DMS79 treated with DMSO at 0.1 percent for 48 hours (cell line): Measurements from ENCODE around the gene CD46.
"Not testable (repeated sequence)": the region's sequence is repeated elsewhere in the genome, so short reads cannot be mapped to it uniquely, and the experiment has no call there.

Experiments used
- DNase-seq: peaks from one replicate; lab custom pipeline; 2025; lab: John Stamatoyannopoulos, UW

The CD46 gene

DNA sequence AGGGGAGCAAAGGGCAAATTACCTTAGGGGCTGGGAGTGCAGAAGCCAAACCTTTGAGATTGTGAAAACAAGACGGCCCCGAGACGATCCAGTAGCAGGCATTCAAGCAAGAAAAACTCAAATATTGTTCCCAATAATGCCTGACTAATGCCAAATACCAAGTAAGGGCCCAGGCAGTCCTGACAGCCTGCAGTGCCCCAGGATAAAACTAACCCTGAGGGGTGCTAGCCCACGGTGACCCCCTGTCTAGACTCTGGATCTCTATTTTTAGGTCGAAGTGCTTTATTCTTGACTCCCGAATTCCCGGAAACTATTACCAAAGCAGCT, 428 bp upstream of the CD46 start:
- not testable (repeated sequence) for DNase-seq

DNA sequence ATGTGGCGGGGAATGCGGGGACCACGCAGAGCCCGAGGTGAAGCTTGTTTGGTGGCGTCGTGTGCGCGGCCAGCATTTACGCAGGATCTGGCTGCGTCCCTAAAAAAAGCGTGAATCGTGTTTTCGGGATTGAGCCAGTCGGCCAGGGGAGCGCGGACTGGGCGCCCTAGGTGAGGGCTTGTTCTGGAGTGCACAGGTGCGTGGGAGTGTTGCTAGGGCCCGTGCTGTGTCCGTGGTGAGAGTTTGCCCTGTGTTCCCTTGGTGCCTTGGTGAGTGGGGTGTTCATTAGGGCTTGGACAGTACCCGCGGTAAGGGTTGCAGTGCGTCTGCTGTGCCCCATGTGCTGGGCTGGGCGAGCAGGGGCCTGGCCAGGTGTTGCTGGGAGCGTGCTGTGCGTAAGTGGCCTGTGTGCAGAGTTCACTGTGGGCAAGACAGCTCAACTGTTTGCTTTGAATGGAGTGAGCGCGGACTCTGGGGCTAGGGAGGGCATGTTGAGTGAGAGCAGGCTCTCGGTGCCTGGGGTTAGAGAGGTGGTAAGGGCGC, 673 bp downstream of the CD46 start:
- peak; percentile 27 for DNase-seq

DNA sequence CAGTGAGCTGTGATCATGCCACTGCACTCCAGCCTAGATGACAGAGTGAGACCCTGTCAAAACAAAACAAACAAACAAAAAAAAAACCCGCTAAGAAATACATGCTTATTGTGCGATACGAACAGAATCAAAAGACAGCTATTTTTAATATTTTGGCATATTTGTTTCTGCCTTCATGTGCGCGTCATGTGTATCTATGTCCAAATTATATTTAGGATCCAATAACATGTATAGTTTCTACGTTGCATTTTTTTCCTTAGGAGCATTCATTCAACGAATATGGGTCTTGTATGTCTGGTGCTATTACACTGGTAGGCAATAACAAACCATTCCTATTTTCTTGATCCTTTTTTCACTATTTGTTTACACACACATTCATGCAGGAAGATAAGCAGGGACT, 1.8 kb downstream of the CD46 start:
- no peak for DNase-seq

DNA sequence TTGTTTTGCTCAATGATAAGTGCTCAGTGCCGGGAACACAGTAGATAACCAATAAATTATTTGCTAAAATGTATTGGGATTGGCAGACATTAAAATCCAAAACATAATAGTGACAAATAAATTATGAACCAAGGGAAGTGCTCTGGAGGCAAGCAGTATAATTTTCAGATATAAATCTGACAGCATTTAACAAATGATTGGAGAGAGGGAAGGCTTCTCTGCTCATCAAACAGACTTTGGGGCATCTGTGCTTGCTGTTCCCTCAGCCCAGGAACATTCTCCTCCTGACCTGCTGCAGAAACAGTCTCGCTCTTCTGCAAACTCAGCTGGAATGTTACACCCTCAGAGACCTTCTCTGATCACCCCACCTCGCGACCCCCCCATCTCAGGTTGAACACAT, 2.2 kb downstream of the CD46 start:
- DNase-seq, result no peak

DNA sequence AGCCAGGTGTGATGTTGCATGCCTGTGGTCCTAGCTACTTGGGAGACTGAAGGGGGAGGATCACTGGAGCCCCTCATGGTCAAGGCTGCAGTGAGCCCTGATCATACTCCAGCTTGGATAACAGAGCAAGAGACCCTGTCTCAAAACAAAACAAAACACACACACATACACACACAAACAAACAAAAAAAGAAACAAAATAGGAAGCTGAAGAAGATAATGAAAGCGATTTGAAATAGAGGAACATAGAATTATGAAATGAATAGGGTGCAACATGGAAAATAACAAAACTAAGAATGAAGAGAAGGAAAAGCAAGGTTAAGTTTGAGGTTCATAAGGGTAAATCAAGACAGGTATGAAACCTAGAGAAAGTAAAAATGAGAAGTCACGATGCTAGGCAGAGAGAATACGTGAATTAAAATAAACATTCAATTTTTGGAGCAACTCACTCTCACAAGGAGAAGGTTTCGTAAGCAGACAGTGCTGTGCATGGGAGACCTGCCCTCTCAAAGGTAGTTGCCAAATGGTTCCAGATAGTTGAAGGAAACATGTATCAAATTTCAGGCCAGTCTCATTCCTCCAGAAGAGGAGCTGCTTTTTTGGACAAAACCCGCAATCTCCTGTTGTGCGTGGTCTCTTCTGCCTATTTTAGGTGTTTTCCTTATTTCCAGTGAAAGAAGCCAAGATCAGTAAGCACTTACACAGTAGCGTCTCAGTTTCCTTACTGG, 3.3 kb downstream of the CD46 start:
- DNase-seq, result peak; percentile 14

DNA sequence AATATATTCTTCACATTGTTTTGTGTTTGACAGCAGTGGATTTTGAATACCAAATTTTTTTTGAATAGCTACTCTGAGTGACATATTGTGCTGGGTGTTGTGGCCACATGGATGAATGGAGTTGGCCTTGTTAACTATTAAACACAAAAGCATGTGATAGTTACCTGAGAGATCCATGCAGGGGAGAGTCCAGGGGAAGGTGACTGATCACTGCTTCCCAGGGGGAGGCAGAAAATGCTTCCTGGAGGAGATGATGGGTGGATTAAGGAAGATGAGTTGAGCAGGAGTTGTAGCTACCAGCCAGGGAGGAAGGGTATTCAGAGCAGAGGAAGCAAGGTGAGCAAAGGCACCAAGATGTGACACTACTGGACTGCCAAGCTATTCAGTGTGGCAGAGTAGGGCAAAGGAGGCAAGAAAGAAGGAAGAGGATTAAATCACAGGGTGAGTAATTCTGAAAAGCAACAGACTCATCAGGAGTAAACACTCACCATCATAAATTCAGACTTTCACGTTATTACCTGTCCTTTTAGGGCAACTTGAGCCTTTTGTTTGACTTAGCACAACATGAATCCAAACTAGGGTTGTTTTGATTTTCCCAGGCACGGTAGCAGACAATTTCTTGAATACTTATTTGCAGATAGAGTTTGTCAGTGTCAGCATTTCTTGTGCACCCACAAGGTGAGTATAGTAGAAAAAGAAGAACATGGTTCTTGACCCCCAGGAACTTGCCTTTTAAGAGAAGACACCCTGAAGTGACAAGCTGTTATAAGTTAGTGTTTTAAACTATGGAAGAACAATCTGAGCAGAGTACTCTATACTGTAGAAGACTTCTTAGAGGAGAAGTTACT, 4.2 kb downstream of the CD46 start:
- no peak for DNase-seq

DNA sequence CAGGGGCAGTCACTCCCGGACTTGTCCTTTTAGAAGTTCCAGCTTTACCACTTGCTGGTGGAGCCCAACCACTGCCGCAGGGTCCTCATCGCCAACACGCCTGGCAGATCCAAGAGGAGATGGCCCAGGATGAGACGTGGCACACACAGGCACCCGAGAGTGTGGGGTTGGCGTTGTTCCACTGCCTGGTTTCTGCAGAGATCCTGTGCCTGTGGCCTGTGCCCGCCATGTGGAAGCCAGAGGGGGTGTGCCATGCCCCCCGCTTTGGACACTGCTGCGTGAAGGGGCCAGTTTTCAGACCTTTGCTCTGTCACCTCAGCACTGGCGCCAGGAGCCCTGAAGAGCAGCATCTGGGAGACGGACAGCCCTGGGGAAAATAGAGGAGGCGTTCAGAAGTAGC, 10.8 kb downstream of the CD46 start:
- DNase-seq, result no peak

DNA sequence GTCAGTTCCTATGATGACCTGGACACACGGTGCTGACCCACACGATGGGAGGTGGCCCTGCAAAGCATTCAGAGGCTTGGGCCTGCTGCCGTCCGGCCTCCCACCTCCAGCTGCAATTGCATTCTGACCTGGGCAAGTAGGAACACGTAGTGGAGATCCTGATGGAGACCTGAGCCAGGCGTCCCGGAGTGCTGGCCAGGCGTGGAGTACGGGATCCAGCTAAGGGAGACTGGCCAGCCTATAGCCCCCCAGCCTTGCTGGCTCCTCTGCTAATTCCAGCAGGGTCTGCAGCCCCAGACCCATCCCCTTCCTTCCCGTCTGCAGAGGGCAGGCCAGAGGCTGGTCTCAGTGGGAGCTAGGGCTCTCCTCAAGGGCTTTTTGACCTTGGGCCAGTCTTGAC, 11.2 kb downstream of the CD46 start:
- DNase-seq, result no peak

DNA sequence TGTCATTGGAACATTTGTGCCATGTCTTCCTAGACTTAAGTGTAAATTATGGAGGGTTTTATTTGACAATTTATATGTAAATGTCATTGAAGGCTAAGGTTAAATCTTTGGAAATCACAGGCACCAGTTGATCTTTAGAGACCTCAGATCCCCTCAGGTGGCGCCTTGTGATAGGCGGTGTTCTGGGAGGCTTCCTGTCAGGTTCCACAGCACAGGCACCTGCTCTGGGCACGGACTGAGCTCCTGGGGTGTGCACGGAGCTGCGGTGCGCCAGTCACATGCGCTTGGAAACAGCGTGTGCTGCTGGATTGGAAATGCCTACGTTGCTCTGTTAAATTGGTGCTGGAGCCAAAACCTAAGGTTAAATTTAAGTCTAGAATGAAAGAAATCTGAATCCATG, 12.1 kb downstream of the CD46 start:
- DNase-seq, result no peak

DNA sequence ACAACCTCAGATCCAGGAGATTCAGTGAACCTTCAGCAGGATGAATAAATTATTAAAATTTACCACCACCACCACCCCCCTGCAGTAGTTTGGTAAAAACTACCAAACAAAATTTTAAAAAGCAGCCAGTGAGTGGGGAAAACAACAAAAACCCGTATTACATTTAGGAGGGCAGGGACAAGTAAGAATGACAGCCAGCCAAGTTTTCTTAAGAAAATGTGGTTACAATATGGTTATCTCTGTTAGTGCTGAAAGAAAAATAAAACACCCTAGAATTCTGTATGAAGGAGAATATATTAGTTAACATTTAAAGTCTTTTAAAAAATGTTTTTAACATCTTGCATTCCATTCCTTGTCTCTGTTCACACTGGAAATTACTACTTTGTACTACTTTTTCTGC, 14.7 kb downstream of the CD46 start:
- DNase-seq, result no peak

DNA sequence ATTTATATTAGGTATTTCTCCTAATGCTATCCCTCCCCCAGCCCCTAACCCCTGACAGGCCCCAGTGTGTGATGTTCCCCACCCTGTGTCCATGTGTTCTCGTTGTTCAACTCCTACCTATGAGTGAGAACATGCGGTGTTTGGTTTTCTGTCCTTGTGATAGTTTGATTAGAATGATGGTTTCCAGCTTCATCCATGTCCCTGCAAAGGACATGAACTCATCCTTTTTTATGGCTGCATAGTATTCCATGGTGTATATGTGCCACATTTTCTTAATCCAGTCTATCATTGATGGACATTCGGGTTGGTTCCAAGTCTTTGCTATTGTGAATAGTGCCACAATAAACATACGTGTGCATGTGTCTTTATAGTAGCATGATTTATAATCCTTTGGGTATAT, 18.7 kb downstream of the CD46 start:
- not testable (repeated sequence) for DNase-seq

DNA sequence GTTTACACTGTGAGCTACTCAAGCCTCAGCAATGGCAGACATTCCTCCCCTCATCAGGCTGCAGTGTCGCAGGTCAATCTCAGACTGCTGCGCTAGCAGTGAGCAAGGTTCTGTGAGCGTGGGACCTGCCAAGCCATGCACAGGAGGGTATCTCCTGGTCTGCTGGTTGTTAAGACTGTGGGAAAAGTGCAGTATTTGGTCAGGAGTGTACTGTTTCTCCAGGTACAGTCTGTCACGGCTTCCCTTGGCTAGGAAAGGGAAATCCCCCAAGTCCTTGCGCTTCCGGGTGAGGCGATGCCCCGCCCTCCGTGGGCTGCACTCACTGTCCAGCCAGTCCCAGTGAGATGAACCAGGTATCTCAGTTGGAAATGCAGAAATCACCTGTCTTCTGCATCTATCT, 24.2 kb downstream of the CD46 start:
- DNase-seq, result not testable (repeated sequence)

DNA sequence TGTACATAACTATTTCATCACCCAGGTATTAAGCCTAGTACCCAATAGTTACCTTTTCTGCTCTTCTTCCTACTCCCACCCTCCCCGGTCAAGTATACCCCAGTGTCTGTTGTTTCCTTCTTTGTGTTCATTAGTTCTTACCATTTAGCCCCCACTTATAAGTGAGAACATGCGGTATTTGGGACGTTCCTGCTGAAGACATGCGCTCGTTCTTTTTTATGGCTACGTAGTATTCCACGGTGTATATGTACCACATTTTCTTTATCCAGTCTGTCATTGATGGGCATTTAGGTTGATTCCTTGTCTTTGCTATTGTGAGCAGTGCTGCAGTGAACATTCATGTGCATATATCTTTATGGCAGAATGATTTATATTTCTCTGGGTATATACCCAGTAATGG, 25.6 kb downstream of the CD46 start:
- DNase-seq, result not testable (repeated sequence)

DNA sequence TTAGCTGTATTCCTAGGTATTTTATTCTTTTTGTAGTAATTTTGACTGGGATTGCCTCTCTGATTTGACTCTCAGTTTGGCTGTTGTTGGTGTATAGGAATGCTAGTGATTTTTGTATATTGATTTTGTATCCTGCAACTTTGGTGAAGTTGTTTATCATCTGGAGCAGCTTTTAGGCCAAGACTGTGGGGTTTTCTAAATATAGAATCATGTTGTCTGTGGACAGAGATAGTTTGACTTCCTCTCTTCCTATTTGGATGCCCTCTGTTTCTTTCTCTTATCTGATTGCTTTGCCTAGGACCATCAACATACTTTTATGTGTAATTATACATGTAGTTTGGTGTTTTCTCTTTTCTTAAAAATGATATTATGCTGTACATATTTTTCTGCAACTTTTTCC, 27.2 kb downstream of the CD46 start:
- no peak for DNase-seq

DNA sequence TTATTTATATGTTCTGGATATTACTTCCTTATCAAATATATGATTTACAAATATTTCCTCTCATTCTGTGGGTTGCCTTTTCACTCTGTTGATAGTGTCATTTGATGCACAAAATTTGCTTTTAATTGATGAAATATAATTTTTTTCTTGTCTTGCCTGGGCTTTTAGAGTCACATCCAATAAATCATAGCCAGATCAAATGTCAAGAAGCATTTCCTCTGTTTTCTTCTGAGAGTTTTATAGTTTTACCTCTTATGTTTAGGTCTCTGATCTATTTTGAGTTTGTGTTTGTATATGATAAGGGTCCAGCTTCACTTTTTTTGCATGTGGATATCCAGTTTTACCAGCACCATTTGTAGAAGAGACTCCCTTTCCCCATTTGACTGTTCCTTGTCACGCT, 29.5 kb downstream of the CD46 start:
- DNase-seq, result no peak

DNA sequence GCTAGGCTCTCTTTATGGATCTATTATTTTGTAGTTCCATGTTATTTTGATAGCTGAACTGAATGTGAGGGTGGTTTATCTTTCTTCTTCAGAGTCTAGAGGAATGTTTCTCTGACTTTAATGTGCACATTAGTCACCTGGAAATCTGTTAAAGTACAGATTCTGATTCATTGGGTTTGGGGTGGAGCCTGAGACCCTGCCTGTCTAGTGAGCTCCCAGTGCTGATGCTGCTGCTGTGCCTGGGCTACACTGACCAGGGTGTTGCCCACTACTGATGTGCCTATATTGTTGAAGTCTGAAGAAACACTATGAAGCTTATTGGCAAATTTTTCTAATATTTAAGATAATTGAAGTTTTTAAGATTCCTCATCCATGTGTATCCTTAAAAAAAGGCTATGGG, 35.9 kb downstream of the CD46 start:
- no peak for DNase-seq

DNA sequence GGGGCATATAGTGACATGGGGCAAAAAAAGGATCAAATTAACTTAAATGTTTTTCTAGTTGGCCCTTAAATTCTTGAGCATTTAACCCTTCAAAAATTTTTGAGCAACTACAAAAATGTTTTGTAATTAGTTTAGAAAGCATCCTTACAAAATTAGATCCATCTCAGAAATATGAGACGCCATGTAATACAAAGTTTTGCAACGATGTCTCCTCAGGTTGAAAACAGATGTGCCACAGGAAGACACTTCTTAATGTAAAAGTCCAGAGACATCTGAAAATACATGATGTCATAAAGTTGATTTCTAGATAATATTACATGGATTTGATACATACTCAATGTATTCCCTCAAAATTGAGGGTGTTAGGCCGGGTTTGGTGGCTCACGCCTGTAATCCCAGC, 37.5 kb downstream of the CD46 start:
- DNase-seq, result no peak

DNA sequence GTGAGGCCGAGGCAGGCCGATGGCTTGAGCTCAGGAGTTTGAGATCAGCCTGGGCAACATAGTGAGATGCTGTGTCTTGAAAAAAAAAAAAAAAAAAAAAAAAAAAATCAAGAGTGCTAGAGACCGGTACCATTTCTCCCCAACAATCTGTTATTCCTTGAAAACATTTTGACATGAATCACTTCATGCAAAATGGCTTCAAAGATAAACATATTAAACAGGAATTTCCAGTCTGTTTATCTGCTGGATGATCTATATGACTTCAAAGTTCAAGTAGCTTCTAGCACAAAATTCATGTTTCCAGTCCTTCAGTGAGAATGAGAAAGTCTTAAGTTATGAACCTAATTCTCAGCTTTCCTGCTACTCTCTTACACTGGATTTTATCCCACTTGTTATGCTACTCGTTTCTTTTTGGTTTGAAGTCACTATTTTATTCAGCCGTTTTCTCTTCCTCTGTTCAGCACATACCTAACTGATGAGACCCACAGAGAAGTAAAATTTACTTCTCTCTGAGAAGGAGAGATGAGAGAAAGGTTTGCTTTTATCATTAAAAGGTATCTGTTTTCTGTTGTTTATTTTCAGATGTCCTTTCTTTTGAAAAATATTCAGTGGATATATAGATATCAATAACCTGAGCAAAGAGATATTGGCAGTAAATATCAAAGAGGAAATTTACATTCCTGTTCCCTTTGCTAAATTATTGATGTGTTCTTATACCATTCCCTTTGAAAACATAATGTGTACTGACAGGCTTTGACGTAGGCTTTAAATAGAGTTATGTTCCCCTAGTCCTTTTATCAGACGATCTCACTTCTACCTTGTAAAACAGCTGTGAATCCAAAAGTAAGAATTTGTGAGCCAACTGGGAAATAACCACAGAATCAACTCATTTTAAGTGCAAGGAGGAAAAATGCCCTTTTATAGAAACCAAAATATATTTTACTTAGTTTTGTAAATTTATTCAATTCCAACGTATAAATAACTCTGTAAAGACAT, 38.2 kb downstream of the CD46 start:
- DNase-seq, result no peak

DNA sequence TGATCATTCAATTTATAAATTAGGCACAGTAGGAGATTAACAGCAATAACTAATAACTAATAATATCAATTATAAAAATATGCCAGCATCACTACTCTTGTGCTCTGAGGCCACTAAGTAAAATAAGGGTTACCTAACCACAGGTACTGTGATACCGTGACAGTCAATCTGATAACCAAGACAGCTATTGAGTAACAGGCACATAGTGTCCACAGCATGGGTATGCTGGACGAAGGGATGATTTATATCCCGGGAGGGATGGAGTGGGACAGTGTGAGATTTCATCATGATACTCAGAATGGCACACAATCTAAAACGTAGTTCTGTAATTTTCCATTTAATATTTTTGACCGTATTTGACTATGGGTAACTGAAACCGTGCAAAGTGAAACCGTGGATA, 39.4 kb downstream of the CD46 start:
- DNase-seq, result no peak

DNA sequence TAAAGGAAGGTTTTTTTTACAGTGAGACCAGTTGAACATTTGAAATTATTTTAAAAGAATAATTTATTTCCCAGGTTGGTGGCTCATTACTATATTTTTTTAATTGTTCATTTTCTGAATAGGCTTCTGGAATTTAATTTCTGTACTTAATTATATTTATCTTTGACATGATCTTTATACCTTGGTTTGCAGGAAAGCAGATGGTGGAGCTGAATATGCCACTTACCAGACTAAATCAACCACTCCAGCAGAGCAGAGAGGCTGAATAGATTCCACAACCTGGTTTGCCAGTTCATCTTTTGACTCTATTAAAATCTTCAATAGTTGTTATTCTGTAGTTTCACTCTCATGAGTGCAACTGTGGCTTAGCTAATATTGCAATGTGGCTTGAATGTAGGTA, 41.5 kb downstream of the CD46 start:
- DNase-seq, result no peak

DNA sequence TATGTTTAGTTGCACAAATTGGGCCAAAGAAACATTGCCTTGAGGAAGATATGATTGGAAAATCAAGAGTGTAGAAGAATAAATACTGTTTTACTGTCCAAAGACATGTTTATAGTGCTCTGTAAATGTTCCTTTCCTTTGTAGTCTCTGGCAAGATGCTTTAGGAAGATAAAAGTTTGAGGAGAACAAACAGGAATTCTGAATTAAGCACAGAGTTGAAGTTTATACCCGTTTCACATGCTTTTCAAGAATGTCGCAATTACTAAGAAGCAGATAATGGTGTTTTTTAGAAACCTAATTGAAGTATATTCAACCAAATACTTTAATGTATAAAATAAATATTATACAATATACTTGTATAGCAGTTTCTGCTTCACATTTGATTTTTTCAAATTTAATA, 43.0 kb downstream of the CD46 start:
- DNase-seq, result no peak
